Small intestine (tissue), 7 donors: ENCODE measurements around the gene GSTA2. TPM values are rescaled to one million over a fixed set of nuclear protein-coding genes. Genes with fewer than 3 reads are reported as not detected.

ENCODE experiments used
- DNase-seq, 2 donors: peaks; one replicate each; pipeline versions ENCODE4 v3.0.0 to v3.0.0-alpha.2; 2013
- FAIRE-seq: peaks from 2 replicates; lab custom pipeline; 2012; peaks lifted over from hg19 to GRCh38; lab: Jason Lieb, UNC
- H3K27ac ChIP-seq, 3 donors: one replicate each; pipeline ENCODE4 v1.5.1; 2013; ENCODE audit warnings: low read length in 2 of 3, mild to moderate bottlenecking in 2 of 3, control low read depth in 1 of 3, inconsistent platforms in 1 of 3, low read depth in 1 of 3, moderate library complexity in 1 of 3
- H3K27me3 ChIP-seq, 3 donors: one replicate each; pipeline ENCODE4 v1.6.1; 2013; ENCODE audit warnings: low read length in 3 of 3, inconsistent platforms in 1 of 3; ENCODE audit not compliant: control insufficient read depth in 3 of 3, insufficient read depth in 3 of 3
- H3K36me3 ChIP-seq, 3 donors: one replicate each; pipeline ENCODE4 v1.6.1; 2013; ENCODE audit warnings: low read length in 3 of 3, inconsistent platforms in 1 of 3, low read depth in 1 of 3, mild to moderate bottlenecking in 1 of 3, moderate library complexity in 1 of 3; ENCODE audit not compliant: control insufficient read depth in 3 of 3, insufficient read depth in 2 of 3
- H3K4me1 ChIP-seq, 3 donors: one replicate each; pipeline ENCODE4 v1.6.1; 2013; ENCODE audit warnings: low read length in 2 of 3, inconsistent platforms in 1 of 3, low read depth in 1 of 3, mild to moderate bottlenecking in 1 of 3, moderate library complexity in 1 of 3; ENCODE audit not compliant: control insufficient read depth in 3 of 3, insufficient read depth in 2 of 3
- H3K4me3 ChIP-seq, 3 donors: one replicate each; pipeline ENCODE4 v1.5.1; 2013; ENCODE audit warnings: low read length in 3 of 3, control low read depth in 1 of 3, inconsistent platforms in 1 of 3, low read depth in 1 of 3, mild to moderate bottlenecking in 1 of 3, moderate library complexity in 1 of 3
- H3K9me3 ChIP-seq, 2 donors: one replicate each; pipeline ENCODE4 v1.6.1; 2013; ENCODE audit warnings: low read depth in 1 of 2, low read length in 1 of 2; ENCODE audit not compliant: control insufficient read depth in 2 of 2, insufficient read depth in 1 of 2
- WGBS, 3 donors: extraction: QIAGEN DNeasy Blood & Tissue Kit; methylation state at CpG; one replicate each; pipeline ENCODE4 v1.1.7; 2013; 5-methylcytosine and 5-hydroxymethylcytosine counted together
- polyA plus RNA-seq, 4 donors: library from polyadenylated mRNA; stranded (reverse) in 3 of 4; unstranded in 1 of 4; fragments of 200-250 nt in 3 of 4; fragments of 120-200 nt in 1 of 4; gene quantifications; one replicate each; pipeline versions ENCODE4 v1.2.1 to v1.2.3, GENCODE V29; 2013
- donor health status: healthy with polysubstance abuse.
- donor health status: control.
- donor health status: control.
- donor health status: Bipolar disorder and iron deficiency.
- donor health status: healthy.

Gene GSTA2
- polyA plus RNA-seq, 4 donors: 21.5 to 232 (median 56.4) TPM

DNA sequence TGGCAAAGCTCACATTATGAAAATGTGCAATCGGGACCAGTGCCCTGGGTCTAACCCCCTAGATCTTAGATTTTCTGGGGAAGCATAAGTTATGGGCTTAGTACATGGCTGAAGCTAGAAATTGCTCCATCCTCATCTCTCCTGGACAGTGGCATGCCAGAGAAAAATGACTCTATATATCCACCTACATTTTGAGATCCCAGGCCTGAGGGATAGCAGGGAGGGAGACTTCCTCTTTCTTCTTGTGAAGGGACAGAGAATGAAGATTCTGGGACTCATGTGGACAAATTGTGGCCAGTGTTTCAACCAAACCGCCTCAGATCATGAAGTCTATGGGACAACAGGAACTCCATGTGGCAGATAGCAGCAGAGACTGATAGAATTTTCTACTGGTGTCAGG lies 35.4 kb downstream of the GSTA2 start:
- H3K9me3 ChIP-seq: no peaks in the 10 kb centered on the region
- 92 to 98% (median 92%) methylated on average over 2 of the region's 2 CpGs for WGBS, 3 donors
- peaks cover 0 to 37% (median 2%) of the 10 kb centered on the region in 3 donors for H3K4me1 ChIP-seq
- H3K27ac ChIP-seq: no peak overlapping the region
- H3K4me3 ChIP-seq: no peak overlapping the region
- H3K27me3 ChIP-seq: no peaks in the 10 kb centered on the region
- DNase-seq (no peak), FAIRE-seq (no peak)
- H3K36me3 ChIP-seq: no peaks in the 10 kb centered on the region

GRCh38 chr6:52726741-52727535 lies 36.3 kb downstream of the GSTA2 start:
- Histone ChIP-seq H3K4me1 (peaks cover 0 to 37% (median 2%) of the 10 kb centered on the region in 3 donors), H3K36me3 (no peaks in the 10 kb centered on the region), H3K27ac (peak overlapping the region in 2 of 3 donors; percentile 40 to 56), H3K4me3 (no peak overlapping the region), H3K9me3 (no peaks in the 10 kb centered on the region), H3K27me3 (no peaks in the 10 kb centered on the region)
- WGBS, 3 donors: 88 to 90% (median 89%) methylated on average over 15 of the region's 15 CpGs
- no peak for FAIRE-seq
- DNase-seq: no peak

DNA sequence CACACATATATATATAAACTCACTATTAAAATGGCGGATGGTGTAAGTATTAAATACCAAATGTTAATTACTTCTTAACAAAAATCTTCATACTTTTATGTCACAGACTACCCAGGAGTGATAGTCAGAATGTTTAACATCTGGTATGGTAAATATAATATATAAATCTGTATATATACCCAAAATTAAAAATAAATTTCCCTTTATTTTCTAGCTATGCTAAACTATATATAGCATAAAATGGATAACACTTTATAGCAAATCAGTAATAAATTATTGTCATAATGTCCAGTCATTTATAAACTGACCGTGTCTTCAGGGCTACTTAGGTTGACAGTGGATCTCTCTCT lies 37.1 kb downstream of the GSTA2 start:
- Histone ChIP-seq H3K4me3 (no peak overlapping the region), H3K27me3 (no peaks in the 10 kb centered on the region), H3K4me1 (peaks cover 0 to 37% (median 2%) of the 10 kb centered on the region in 3 donors), H3K9me3 (no peaks in the 10 kb centered on the region), H3K36me3 (no peaks in the 10 kb centered on the region), H3K27ac (peak overlapping the region in 2 of 3 donors; percentile 40 to 56)
- DNase-seq (no peak), FAIRE-seq (no peak)
- 37 to 52% (median 46%) methylated on average over 2 of the region's 2 CpGs for WGBS, 3 donors

DNA sequence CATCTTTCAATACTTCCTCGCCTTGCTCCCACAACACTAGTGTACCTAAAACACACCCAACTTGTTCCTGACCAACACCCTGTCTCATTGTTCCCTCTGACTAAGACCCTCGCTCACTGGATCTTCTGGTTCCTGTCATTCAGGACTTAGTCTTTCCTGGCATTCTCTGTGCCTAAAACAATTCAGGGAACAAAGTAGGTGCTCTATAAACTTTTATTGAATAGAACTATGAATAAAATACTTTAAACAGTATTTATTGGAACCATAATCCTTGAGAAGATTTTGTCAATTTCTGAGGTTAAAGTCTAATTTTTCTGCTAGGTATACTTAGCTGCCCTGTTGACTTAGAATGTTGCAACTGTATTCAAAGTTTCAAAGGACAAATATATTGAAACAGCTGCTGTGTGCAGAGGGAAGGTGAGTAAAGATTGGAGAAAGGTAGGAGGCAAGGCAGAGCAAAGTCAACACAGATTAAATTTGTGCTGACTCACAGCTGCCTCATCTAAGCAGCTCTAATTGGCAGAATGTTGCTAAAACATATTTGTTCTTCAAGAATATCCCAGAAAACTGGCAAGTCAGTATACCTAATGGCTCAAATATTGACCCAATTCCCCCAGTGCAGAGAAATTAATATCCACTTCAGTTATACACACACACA lies 37.6 kb downstream of the GSTA2 start:
- Histone ChIP-seq H3K4me1 (peaks cover 0 to 37% (median 2%) of the 10 kb centered on the region in 3 donors), H3K36me3 (no peaks in the 10 kb centered on the region), H3K27ac (peak overlapping the region; percentile 72 to 90 (median 82)), H3K27me3 (no peaks in the 10 kb centered on the region), H3K9me3 (no peaks in the 10 kb centered on the region), H3K4me3 (no peak overlapping the region)
- DNase-seq (peak; percentile 90 to 97), FAIRE-seq (no peak)
- 21 to 51% (median 48%) methylated on average over 2 of the region's 2 CpGs for WGBS, 3 donors

GRCh38 chr6:52725143-52725534 lies 38.1 kb downstream of the GSTA2 start:
- FAIRE-seq (no peak), DNase-seq (peak; percentile 89 to 93)
- Histone ChIP-seq H3K4me1 (peaks cover 0 to 37% (median 2%) of the 10 kb centered on the region in 3 donors), H3K4me3 (no peak overlapping the region), H3K27me3 (no peaks in the 10 kb centered on the region), H3K36me3 (no peaks in the 10 kb centered on the region), H3K27ac (peak overlapping the region; percentile 72 to 90 (median 82)), H3K9me3 (no peaks in the 10 kb centered on the region)
- 15 to 49% (median 26%) methylated on average over 3 of the region's 3 CpGs for WGBS, 3 donors

GRCh38 chr6:52724406-52725121 lies 38.7 kb downstream of the GSTA2 start:
- peaks cover 0 to 33% (median 2%) of the 10 kb centered on the region in 3 donors for H3K4me1 ChIP-seq
- H3K27ac ChIP-seq: peak overlapping the region; percentile 72 to 90 (median 82)
- H3K36me3 ChIP-seq: no peaks in the 10 kb centered on the region
- 49 to 65% (median 56%) methylated on average over 13 of the region's 13 CpGs for WGBS, 3 donors
- H3K27me3 ChIP-seq: no peaks in the 10 kb centered on the region
- no peaks in the 10 kb centered on the region for H3K9me3 ChIP-seq
- H3K4me3 ChIP-seq: no peak overlapping the region
- FAIRE-seq: no peak
- peak; percentile 86 to 87 for DNase-seq

DNA sequence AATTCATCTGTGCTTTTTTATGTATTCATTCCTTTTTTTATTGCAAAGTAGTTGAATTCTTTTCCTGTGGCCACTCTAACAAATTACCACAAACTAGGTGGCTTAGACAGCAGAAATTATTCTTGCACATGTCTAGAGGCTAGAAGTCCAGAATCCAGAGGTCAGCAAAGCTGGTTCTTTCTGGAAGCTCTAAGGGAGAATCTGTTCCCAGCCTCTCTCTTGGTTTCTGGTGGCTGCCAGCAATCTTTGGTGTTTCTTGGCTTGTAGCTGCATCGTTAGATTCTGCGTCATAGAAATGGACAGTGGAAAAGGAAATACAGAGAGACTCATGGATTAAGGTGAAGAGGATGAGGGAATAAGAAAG lies 39.3 kb downstream of the GSTA2 start:
- no peak for FAIRE-seq
- Histone ChIP-seq H3K36me3 (no peaks in the 10 kb centered on the region), H3K27ac (peak overlapping the region in 2 of 3 donors; percentile 43 to 82), H3K4me1 (peaks cover 0 to 30% (median 2%) of the 10 kb centered on the region in 3 donors), H3K9me3 (no peaks in the 10 kb centered on the region), H3K27me3 (no peaks in the 10 kb centered on the region), H3K4me3 (no peak overlapping the region)
- peak; percentile 63 to 67 for DNase-seq
- WGBS, 3 donors: 39 to 60% (median 52%) methylated on average over 2 of the region's 2 CpGs

GRCh38 chr6:52720321-52720720 lies 43.0 kb downstream of the GSTA2 start:
- Histone ChIP-seq H3K4me1 (peaks cover 0 to 15% (median 0%) of the 10 kb centered on the region in 3 donors), H3K4me3 (no peak overlapping the region), H3K36me3 (no peaks in the 10 kb centered on the region), H3K9me3 (no peaks in the 10 kb centered on the region), H3K27ac (no peak overlapping the region), H3K27me3 (no peaks in the 10 kb centered on the region)
- DNase-seq (no peak), FAIRE-seq (no peak)
- WGBS, 3 donors: 70 to 82% (median 74%) methylated on average over 2 of the region's 2 CpGs
